ENCODE data around the gene MYO15B. TPM values are rescaled to one million over a fixed set of nuclear protein-coding genes. Genes with fewer than 3 reads are reported as not detected.
A peak's percentile ranks its signal among the peaks of the same experiment; 100 is the strongest.

The MYO15B gene
- total RNA-seq, 1 experiment from 2014 or later: 0.02 TPM

GRCh38 chr17:75665981-75666380 lies 78.4 kb downstream of the MYO15B start:
- DNase-seq (ENCODE audit: low spot score): no peak

DNA sequence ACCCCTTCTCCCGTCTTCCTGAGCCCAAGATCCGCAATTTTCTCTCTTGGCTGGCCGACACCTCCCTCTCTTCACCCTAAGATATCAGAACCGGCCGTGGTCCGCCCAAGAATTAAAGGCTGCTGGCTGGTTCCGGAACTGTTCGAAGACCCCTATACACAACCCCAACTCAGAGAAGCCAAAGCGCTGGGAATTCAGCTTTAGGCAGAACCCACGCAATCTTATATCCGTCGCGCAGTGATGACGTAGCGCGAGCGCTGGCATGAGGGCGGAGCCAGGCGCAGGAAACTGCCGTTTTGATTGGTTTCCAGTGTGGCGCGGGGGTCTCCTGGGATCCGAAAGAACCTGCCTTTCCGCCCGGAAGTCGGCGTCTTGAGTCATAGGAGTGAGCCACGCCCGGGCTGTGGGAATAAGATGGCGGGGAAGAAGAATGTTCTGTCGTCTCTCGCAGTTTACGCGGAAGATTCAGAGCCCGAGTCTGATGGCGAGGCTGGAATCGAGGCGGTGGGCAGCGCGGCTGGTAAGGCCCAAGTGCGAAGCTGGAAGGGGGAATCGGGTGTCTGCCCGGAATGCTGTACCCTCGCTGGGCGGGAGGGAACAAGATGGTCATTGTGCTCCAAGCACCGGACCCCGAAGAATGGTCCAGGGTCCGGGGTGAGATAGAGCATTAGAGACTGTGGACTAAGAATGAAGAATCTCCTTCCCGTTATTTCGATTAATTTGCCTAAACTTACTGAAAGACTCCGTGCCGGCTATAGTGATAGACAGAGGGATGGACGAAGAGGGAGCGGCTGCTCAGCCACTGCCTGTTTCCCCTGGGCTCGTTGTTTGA lies 79.6 kb downstream of the MYO15B start, which contains the start of the genes RECQL5 and SAP30BP:
RECQL5 (minus strand) TSS at position 196 of the 832 bp plus-strand sequence. CDS start 597 bp downstream, outside the sequence.
SAP30BP (plus strand) TSS at position 380 of the 832 bp plus-strand sequence; CDS start at position 415, 35 bp downstream.
- peak; percentile 98 for DNase-seq (ENCODE audit: low spot score)

GRCh38 chr17:75667825-75668224 lies 80.2 kb downstream of the MYO15B start:
- no peak for DNase-seq (ENCODE audit: low spot score)

GRCh38 chr17:75668489-75668888 lies 80.9 kb downstream of the MYO15B start:
- DNase-seq (ENCODE audit: low spot score): no peak

- DNase-seq (ENCODE audit: low spot score): no peak
Measured at GRCh38 chr17:75670868-75671267, 83.3 kb downstream of the MYO15B start.

- DNase-seq (ENCODE audit: low spot score): no peak
Measured at GRCh38 chr17:75672011-75672410, 84.4 kb downstream of the MYO15B start.

DNA sequence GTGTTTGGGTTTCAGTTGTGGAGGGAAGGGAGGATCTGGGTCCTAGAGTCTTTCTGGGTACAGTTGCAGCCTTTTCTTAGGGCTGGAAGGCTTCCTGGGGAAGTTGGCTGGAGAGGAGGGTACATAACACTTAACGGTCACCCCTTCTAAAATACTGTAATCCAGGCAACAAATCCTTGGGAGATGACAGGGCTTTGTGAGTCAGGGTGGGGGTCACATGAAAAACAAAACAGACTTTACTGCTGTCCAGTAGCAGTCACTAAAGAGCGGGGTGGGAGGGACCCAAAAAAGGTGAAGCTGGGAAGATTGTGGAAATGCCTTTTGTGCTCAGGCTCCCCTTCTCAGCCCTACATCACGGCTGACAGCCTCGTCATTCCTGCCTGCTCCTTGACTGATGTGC lies 85.9 kb downstream of the MYO15B start:
- DNase-seq (ENCODE audit: low spot score): no peak

Other genes with a start within 250 kb of the MYO15B start
- gene GRB2, start 182.1 kb upstream of the MYO15B start, total RNA-seq (2014; rRNA removed; shearing (Covaris generic)): 83.8 and 107 TPM in 2 replicates
- 24.3 and 33.6 TPM in 2 replicates for gene TMEM94, start 131.2 kb upstream of the MYO15B start, total RNA-seq (2014; rRNA removed; shearing (Covaris generic))
- 5.4 and 8.3 TPM in 2 replicates for gene CASKIN2, start 72.3 kb upstream of the MYO15B start, total RNA-seq (2014; rRNA removed; shearing (Covaris generic))
- gene TSEN54, start 71.3 kb upstream of the MYO15B start, total RNA-seq (2014; rRNA removed; shearing (Covaris generic)): 24.1 and 28.6 TPM in 2 replicates
- 7.8 and 13.0 TPM in 2 replicates for gene LLGL2, start 62.1 kb upstream of the MYO15B start, total RNA-seq (2014; rRNA removed; shearing (Covaris generic))
- gene SMIM5, start 45.6 kb downstream of the MYO15B start, total RNA-seq (2014; rRNA removed; shearing (Covaris generic)): not detected in 2 replicates
- gene RECQL5, start 79.4 kb downstream of the MYO15B start, total RNA-seq (2014; rRNA removed; shearing (Covaris generic)): 6.4 and 14.3 TPM in 2 replicates
- 107 and 135 TPM in 2 replicates for gene SAP30BP, start 79.5 kb downstream of the MYO15B start, total RNA-seq (2014; rRNA removed; shearing (Covaris generic))
- 0.15 and 0.35 TPM in 2 replicates for gene ITGB4, start 133.7 kb downstream of the MYO15B start, total RNA-seq (2014; rRNA removed; shearing (Covaris generic))
- gene GALK1, start 177.4 kb downstream of the MYO15B start, total RNA-seq (2014; rRNA removed; shearing (Covaris generic)): 46.3 and 51.7 TPM in 2 replicates
- 24.0 and 29.6 TPM in 2 replicates for gene UNK, start 197.0 kb downstream of the MYO15B start, total RNA-seq (2014; rRNA removed; shearing (Covaris generic))

Measured in H4 (cell line).